Immature natural killer cell (primary cell): ENCODE data around the gene CST9. TPM values are rescaled to one million over a fixed set of nuclear protein-coding genes. Genes with fewer than 3 reads are reported as not detected.

Experiments
- DNase-seq, 3 donors: peaks; one replicate each; pipeline ENCODE4 v3.0.0; 2022; ENCODE audit warnings: mixed read lengths in 1 of 3
- H3K27ac Mint-ChIP-seq, 6 donors: one replicate each; pipeline ENCODE4 v1.8.0; 2020; ENCODE audit warnings: mixed read lengths in 6 of 6, mild to moderate bottlenecking in 5 of 6, inconsistent platforms in 4 of 6, moderate library complexity in 3 of 6
- H3K27me3 Mint-ChIP-seq, 3 donors: one replicate each; pipeline ENCODE4 v1.8.0; 2020 to 2021; ENCODE audit warnings: low read depth in 3 of 3, mild to moderate bottlenecking in 3 of 3, mixed read lengths in 3 of 3, moderate library complexity in 3 of 3, inconsistent platforms in 1 of 3
- H3K36me3 Mint-ChIP-seq, 3 donors: one replicate each; pipeline ENCODE4 v1.8.0; 2020; ENCODE audit warnings: mixed read lengths in 3 of 3, inconsistent platforms in 2 of 3, mild to moderate bottlenecking in 2 of 3
- H3K4me1 Mint-ChIP-seq, 2 donors: one replicate each; pipeline ENCODE4 v1.8.0; 2020; ENCODE audit warnings: inconsistent platforms in 2 of 2, mild to moderate bottlenecking in 2 of 2, mixed read lengths in 2 of 2, moderate library complexity in 1 of 2
- H3K4me3 Mint-ChIP-seq, 5 donors: one replicate each; pipeline ENCODE4 v1.8.0; 2020; ENCODE audit warnings: mild to moderate bottlenecking in 5 of 5, mixed read lengths in 5 of 5, inconsistent platforms in 3 of 5, moderate library complexity in 3 of 5
- H3K9me3 Mint-ChIP-seq, 6 donors: one replicate each; pipeline ENCODE4 v1.8.0; 2020; ENCODE audit warnings: mild to moderate bottlenecking in 6 of 6, mixed read lengths in 6 of 6, inconsistent platforms in 4 of 6, moderate library complexity in 3 of 6
- polyA plus RNA-seq, 3 donors: library from polyadenylated mRNA; unstranded; fragments of 300-500 nt; fragmentation: Illumina TruSeq; gene quantifications; one replicate each; pipeline ENCODE4 v1.2.3, GENCODE V29; 2021

The CST9 gene
- polyA plus RNA-seq, 3 donors from 2014 or later, result not detected

- Mint-ChIP-seq H3K4me1 (peaks cover 10 to 11% of the 10 kb centered on the region in 2 donors), H3K27ac (no peak overlapping the region), H3K4me3 (no peak overlapping the region), H3K36me3 (peaks cover 0 to 4% (median 0%) of the 10 kb centered on the region in 3 donors), H3K9me3 (peaks cover 0 to 1% (median 0%) of the 10 kb centered on the region in 6 donors), H3K27me3 (peaks cover 2 to 3% (median 2%) of the 10 kb centered on the region in 3 donors)
- no peak for DNase-seq
Observed at GRCh38 chr20:23632711-23633573, 27.2 kb upstream of the CST9 start.

GRCh38 chr20:23631981-23632710 lies 26.4 kb upstream of the CST9 start:
- Mint-ChIP-seq H3K4me3 (no peak overlapping the region), H3K27me3 (peaks cover 2 to 4% (median 3%) of the 10 kb centered on the region in 3 donors), H3K9me3 (peaks cover 0 to 1% (median 0%) of the 10 kb centered on the region in 6 donors), H3K36me3 (peaks cover 0 to 4% (median 0%) of the 10 kb centered on the region in 3 donors), H3K4me1 (peaks cover 8 to 11% of the 10 kb centered on the region in 2 donors), H3K27ac (no peak overlapping the region)
- no peak for DNase-seq

- Mint-ChIP-seq H3K27me3 (peaks cover 0 to 4% (median 3%) of the 10 kb centered on the region in 3 donors), H3K4me1 (peaks cover under 1 to 3% of the 10 kb centered on the region in 2 donors), H3K9me3 (peaks cover 0 to 1% (median 0%) of the 10 kb centered on the region in 6 donors), H3K36me3 (peaks cover 0 to 4% (median 0%) of the 10 kb centered on the region in 3 donors), H3K4me3 (no peak overlapping the region), H3K27ac (peak overlapping the region in 1 of 6 donors; percentile 32)
- no peak for DNase-seq
Observed at GRCh38 chr20:23631226-23631822, 25.6 kb upstream of the CST9 start.

GRCh38 chr20:23630392-23630849 lies 24.7 kb upstream of the CST9 start:
- peaks cover 0 to 1% (median 0%) of the 10 kb centered on the region in 6 donors for H3K9me3 Mint-ChIP-seq

GRCh38 chr20:23629542-23630391 lies 24.1 kb upstream of the CST9 start:
- no peak for DNase-seq
- Mint-ChIP-seq H3K4me1 (no peaks in the 10 kb centered on the region), H3K27me3 (peaks cover 0 to 6% (median 6%) of the 10 kb centered on the region in 3 donors), H3K9me3 (peaks cover 0 to 1% (median 0%) of the 10 kb centered on the region in 6 donors), H3K4me3 (no peak overlapping the region), H3K36me3 (peaks cover 0 to 4% (median 0%) of the 10 kb centered on the region in 3 donors), H3K27ac (no peak overlapping the region)

More at GRCh38 chr20:23630392-23630849, 24.7 kb upstream of the CST9 start:
- Mint-ChIP-seq H3K4me3 (no peak overlapping the region), H3K4me1 (no peaks in the 10 kb centered on the region), H3K36me3 (peaks cover 0 to 4% (median 0%) of the 10 kb centered on the region in 3 donors), H3K27me3 (peaks cover 0 to 6% (median 6%) of the 10 kb centered on the region in 3 donors), H3K27ac (no peak overlapping the region)
- no peak for DNase-seq

GRCh38 chr20:23629017-23629541 lies 23.4 kb upstream of the CST9 start:
- Mint-ChIP-seq H3K27ac (no peak overlapping the region), H3K4me3 (no peak overlapping the region), H3K9me3 (peaks cover 0 to 1% (median 0%) of the 10 kb centered on the region in 6 donors), H3K36me3 (peaks cover 0 to 4% (median 0%) of the 10 kb centered on the region in 3 donors), H3K4me1 (no peaks in the 10 kb centered on the region), H3K27me3 (peaks cover 0 to 8% (median 6%) of the 10 kb centered on the region in 3 donors)
- no peak for DNase-seq

- no peak overlapping the region for H3K4me3 Mint-ChIP-seq
- H3K9me3 Mint-ChIP-seq, result peaks cover 0 to 1% (median 0%) of the 10 kb centered on the region in 6 donors
- no peaks in the 10 kb centered on the region for H3K4me1 Mint-ChIP-seq
- H3K36me3 Mint-ChIP-seq, result peaks cover 0 to 4% (median 0%) of the 10 kb centered on the region in 3 donors
- DNase-seq, result no peak
- H3K27ac Mint-ChIP-seq, result no peak overlapping the region
- peaks cover 0 to 8% (median 6%) of the 10 kb centered on the region in 3 donors for H3K27me3 Mint-ChIP-seq
Observed at GRCh38 chr20:23628402-23629016, 22.8 kb upstream of the CST9 start.

GRCh38 chr20:23627501-23627900 lies 21.8 kb upstream of the CST9 start:
- Mint-ChIP-seq H3K9me3 (no peaks in the 10 kb centered on the region), H3K36me3 (peaks cover 0 to 4% (median 0%) of the 10 kb centered on the region in 3 donors), H3K27me3 (peaks cover 0 to 8% (median 6%) of the 10 kb centered on the region in 3 donors), H3K4me1 (peaks cover 4 to 6% of the 10 kb centered on the region in 2 donors), H3K4me3 (no peak overlapping the region), H3K27ac (no peak overlapping the region)
- DNase-seq, result no peak

- peaks cover 0 to 8% (median 6%) of the 10 kb centered on the region in 3 donors for H3K27me3 Mint-ChIP-seq
- H3K27ac Mint-ChIP-seq, result no peak overlapping the region
- H3K9me3 Mint-ChIP-seq, result no peaks in the 10 kb centered on the region
- peaks cover 0 to 4% (median 0%) of the 10 kb centered on the region in 3 donors for H3K36me3 Mint-ChIP-seq
- H3K4me1 Mint-ChIP-seq, result peaks cover 4 to 6% of the 10 kb centered on the region in 2 donors
- no peak overlapping the region for H3K4me3 Mint-ChIP-seq
- DNase-seq, result no peak
Observed at GRCh38 chr20:23626040-23626620, 20.4 kb upstream of the CST9 start.

- Mint-ChIP-seq H3K9me3 (no peaks in the 10 kb centered on the region), H3K4me1 (peaks cover 4 to 6% of the 10 kb centered on the region in 2 donors), H3K36me3 (peaks cover 0 to 4% (median 0%) of the 10 kb centered on the region in 3 donors), H3K27me3 (peaks cover 0 to 8% (median 6%) of the 10 kb centered on the region in 3 donors), H3K4me3 (no peak overlapping the region), H3K27ac (no peak overlapping the region)
- DNase-seq, result no peak
Observed at GRCh38 chr20:23625236-23625964, 19.7 kb upstream of the CST9 start.

GRCh38 chr20:23624324-23624691 lies 18.6 kb upstream of the CST9 start:
- no peak for DNase-seq
- H3K4me1 Mint-ChIP-seq, result peaks cover 4 to 6% of the 10 kb centered on the region in 2 donors
- peaks cover 0 to 4% (median 0%) of the 10 kb centered on the region in 3 donors for H3K36me3 Mint-ChIP-seq
- H3K27me3 Mint-ChIP-seq, result peaks cover 0 to 8% (median 5%) of the 10 kb centered on the region in 3 donors
- H3K4me3 Mint-ChIP-seq, result no peak overlapping the region
- no peak overlapping the region for H3K27ac Mint-ChIP-seq
- no peaks in the 10 kb centered on the region for H3K9me3 Mint-ChIP-seq
